GM12875 (cell line): ENCODE data around the gene TRMT11.
A peak's percentile ranks its signal among the peaks of the same experiment; 100 is the strongest.
"Not testable (repeated sequence)": the region's sequence is repeated elsewhere in the genome, so short reads cannot be mapped to it uniquely, and the experiment has no call there.

Experiments
- H3K4me3 ChIP-seq: one replicate; pipeline ENCODE4 v1.5.1; 2011; ENCODE audit warnings: low read depth, low read length, control low read depth
- CTCF ChIP-seq: IDR thresholded peaks from 2 replicates; pipeline ENCODE4 v1.5.1; 2011; ENCODE audit warnings: low read depth, mild to moderate bottlenecking, control low read depth, inconsistent platforms, low read length, moderate library complexity, borderline replicate concordance; ENCODE audit not compliant: insufficient read depth

TRMT11 gene

GRCh38 chr6:125968493-125968892, 17.8 kb upstream of the TRMT11 start:
- H3K4me3 ChIP-seq, result no peak overlapping the region
- TF ChIP-seq CTCF, result no peak

- no peak for TF ChIP-seq CTCF
- no peak overlapping the region for H3K4me3 ChIP-seq
These were observed 15.6 kb upstream of the TRMT11 start for GRCh38 chr6:125970760-125971159.

- not testable (repeated sequence) for H3K4me3 ChIP-seq
These were observed 13.9 kb upstream of the TRMT11 start for GRCh38 chr6:125972478-125972877.

GRCh38 chr6:125974214-125974866, 12.0 kb upstream of the TRMT11 start:
- H3K4me3 ChIP-seq, result no peak overlapping the region
- TF ChIP-seq CTCF, result peak; percentile 12; the same call in 1 of the 2 replicates

- no peak for TF ChIP-seq CTCF
- H3K4me3 ChIP-seq, result no peak overlapping the region
These were observed 7.2 kb upstream of the TRMT11 start for GRCh38 chr6:125979101-125979500.

- TF ChIP-seq CTCF, result no peak
- no peak overlapping the region for H3K4me3 ChIP-seq
These were observed 4.7 kb upstream of the TRMT11 start for GRCh38 chr6:125981571-125982185.

- TF ChIP-seq CTCF, result no peak
- H3K4me3 ChIP-seq, result no peak overlapping the region
These were observed 2.9 kb upstream of the TRMT11 start for GRCh38 chr6:125983246-125983945.
